Ovary (tissue), 9 donors: ENCODE results near the gene FLOT1. TPM values are rescaled to one million over a fixed set of nuclear protein-coding genes. Genes with fewer than 3 reads are reported as not detected.
"Not testable (repeated sequence)": the region's sequence is repeated elsewhere in the genome, so short reads cannot be mapped to it uniquely, and the experiment has no call there.

Source experiments
- DNase-seq, 5 donors: peaks; one replicate each; pipeline ENCODE4 v3.0.0-alpha.2; 2019 to 2020
- H3K27ac ChIP-seq, 2 donors: fragments of 200-600 bp; one replicate each; pipeline versions ENCODE4 v1.5.1 to v1.8.0; 2019 to 2022
- H3K27me3 ChIP-seq: fragments of 200-600 bp; one replicate; pipeline ENCODE4 v1.8.0; 2022
- H3K36me3 ChIP-seq: fragments of 200-600 bp; sonication (generic); one replicate; pipeline ENCODE4 v1.5.1; 2019
- H3K4me1 ChIP-seq: one replicate; pipeline ENCODE4 v1.8.1; 2013; ENCODE audit warnings: mild to moderate bottlenecking, moderate library complexity; ENCODE audit not compliant: insufficient read depth
- H3K4me3 ChIP-seq: fragments of 200-600 bp; sonication (generic); one replicate; pipeline ENCODE4 v1.5.1; 2017
- H3K9me3 ChIP-seq, 2 donors: fragments of 200-600 bp in 1 of 2; sonication (generic) in 1 of 2; one replicate each; pipeline versions ENCODE4 v1.5.1 to v1.8.1; 2013 to 2019; ENCODE audit warnings: mild to moderate bottlenecking in 1 of 2, moderate library complexity in 1 of 2
- EP300 ChIP-seq: sonication (generic); formaldehyde crosslinking; IDR thresholded peaks from one replicate; pipeline ENCODE4 v1.6.1; 2017; ENCODE audit warnings: antibody characterized with exemption
- POLR2A ChIP-seq: fragments of 450-650 bp; IDR thresholded peaks from one replicate; pipeline ENCODE4 v1.6.1; 2017; ENCODE audit warnings: antibody characterized with exemption, mild to moderate bottlenecking, moderate library complexity
- WGBS, 3 donors: extraction: QIAGEN DNeasy Blood & Tissue Kit in 1 of 3; methylation state at CpG; one replicate each; pipeline versions ENCODE4 v1.1.5 to v1.1.7; 2013 to 2017; 5-methylcytosine and 5-hydroxymethylcytosine counted together
- intact Hi-C, 4 donors: fragments of 100-400 bp; cut with DNase I; formaldehyde crosslinking; loops; one replicate each; pipeline versions ENCODE4 v1.11.0 to v1.15.1; 2022 to 2023
- polyA plus RNA-seq, 2 donors: library from polyadenylated mRNA; stranded (reverse); fragments of 200-250 nt in 1 of 2; fragments of 350-450 nt in 1 of 2; fragmentation: Illumina TruSeq in 1 of 2; extraction: RNeasy Lipid Tissue Mini Kit (QIAGEN cat#74804) in 1 of 2; gene quantifications; one replicate each; pipeline ENCODE4 v1.2.3, GENCODE V29; 2013 to 2014
- total RNA-seq, 7 donors: library from RNA; depleted of rRNA in 2 of 7; stranded (reverse); fragments of >200 nt in 2 of 7; fragmentation: NEBNext Ultra II Directional in 3 of 7; extraction: Animal tissue kit (Norgen Biotek cat#: 25700) in 3 of 7; gene quantifications; one replicate each; pipeline versions ENCODE4 v1.1.0 to v1.2.4, GENCODE V29; 2016 to 2023
- TF ChIP-seq, protein P1 (sequence below), 3 donors: fragments of 450-650 bp in 2 of 3; fragments of 200-600 bp in 1 of 3; IDR thresholded peaks; one replicate each; pipeline versions ENCODE4 v1.5.1 to v1.8.0; 2016 to 2022; ENCODE audit warnings: antibody characterized with exemption in 3 of 3, mild to moderate bottlenecking in 1 of 3
- donor health status: DM: no; HTN: no; CAD: no; lungs with moderate emphysema.
- donor health status: DM: no; HTN: no; CAD: no.
- donor health status: Bipolar disorder and iron deficiency.
- donor health status: DM: yes; HTN: yes; CAD: no.
- donor health status: DM: no; HTN: no; CAD: no.
- donor health status: DM: yes; HTN: yes; CAD: no.

The FLOT1 gene
- total and polyA plus RNA-seq, 9 donors: 64.1 to 180 (median 124) TPM

DNA sequence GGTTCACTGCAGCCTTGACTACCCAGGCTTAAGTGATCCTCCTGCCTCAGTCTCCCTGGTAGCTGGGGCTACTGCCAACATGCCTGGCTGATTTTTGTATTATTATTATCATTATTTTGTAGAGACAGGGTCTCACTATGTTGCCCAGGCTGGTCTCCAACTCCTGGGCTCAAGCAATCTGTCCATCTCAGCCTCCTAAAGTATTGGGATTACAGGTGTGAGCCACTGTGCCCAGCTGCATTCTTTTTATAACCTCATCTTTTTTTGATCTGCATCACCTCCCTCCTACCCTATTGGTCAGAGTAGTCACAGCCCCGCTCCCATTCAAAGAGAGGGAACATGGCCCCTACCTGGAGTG, 25.4 kb upstream of the FLOT1 start:
- no peak overlapping the region for H3K27ac ChIP-seq
- intact Hi-C loops: no loop called here

DNA sequence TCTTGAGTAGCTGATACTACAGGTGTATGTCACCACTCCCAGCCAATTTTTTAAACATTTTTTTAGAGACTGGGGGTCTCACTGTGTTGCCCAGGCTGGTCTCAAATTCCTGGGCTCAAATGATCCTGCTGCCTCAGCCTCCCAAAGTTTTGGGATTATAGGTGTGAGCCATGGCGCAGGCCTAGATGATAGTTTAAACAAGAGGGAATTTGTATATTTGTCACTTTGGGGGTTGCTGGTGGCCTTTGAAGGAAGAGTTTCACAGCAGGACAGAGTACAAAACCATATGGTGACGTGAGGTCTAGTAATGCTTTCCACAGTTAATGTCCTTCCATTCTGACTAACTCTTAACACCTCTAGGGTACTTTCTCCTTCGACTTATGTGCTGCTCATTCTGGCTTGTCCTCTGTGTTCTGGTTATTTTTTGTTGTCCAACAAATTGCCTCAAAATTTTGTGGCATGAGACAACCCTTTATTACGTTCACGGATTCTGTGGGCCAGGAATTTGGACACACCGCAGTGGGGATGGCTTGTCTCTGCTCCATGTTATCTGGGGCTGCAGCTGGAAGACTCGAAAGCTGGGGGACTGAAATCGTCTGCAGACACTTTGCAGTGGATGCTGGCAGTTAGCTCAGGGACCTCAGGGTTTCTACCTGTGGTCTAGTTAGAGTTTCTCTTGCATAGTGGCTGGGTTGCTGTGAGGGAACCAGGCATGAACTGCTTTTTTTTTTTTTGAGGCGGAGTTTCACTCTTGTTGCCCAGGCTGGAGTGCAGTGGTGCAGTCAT, 24.9 kb upstream of the FLOT1 start:
- intact Hi-C loops: no loop called here
- TF ChIP-seq EP300 (no peak), POLR2A (no peak)
- TF ChIP-seq, protein P1, sequence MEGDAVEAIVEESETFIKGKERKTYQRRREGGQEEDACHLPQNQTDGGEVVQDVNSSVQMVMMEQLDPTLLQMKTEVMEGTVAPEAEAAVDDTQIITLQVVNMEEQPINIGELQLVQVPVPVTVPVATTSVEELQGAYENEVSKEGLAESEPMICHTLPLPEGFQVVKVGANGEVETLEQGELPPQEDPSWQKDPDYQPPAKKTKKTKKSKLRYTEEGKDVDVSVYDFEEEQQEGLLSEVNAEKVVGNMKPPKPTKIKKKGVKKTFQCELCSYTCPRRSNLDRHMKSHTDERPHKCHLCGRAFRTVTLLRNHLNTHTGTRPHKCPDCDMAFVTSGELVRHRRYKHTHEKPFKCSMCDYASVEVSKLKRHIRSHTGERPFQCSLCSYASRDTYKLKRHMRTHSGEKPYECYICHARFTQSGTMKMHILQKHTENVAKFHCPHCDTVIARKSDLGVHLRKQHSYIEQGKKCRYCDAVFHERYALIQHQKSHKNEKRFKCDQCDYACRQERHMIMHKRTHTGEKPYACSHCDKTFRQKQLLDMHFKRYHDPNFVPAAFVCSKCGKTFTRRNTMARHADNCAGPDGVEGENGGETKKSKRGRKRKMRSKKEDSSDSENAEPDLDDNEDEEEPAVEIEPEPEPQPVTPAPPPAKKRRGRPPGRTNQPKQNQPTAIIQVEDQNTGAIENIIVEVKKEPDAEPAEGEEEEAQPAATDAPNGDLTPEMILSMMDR (IDR thresholded peaks at IDR 0.05): no peak
- no peak for DNase-seq
- no peaks in the 10 kb centered on the region for H3K36me3 ChIP-seq
- peaks cover 3% of the 10 kb centered on the region for H3K4me1 ChIP-seq
- H3K27ac ChIP-seq: no peak overlapping the region
- H3K9me3 ChIP-seq: no peaks in the 10 kb centered on the region
- H3K27me3 ChIP-seq: no peaks in the 10 kb centered on the region
- 84 to 86% (median 84%) methylated on average over 9 of the region's 9 CpGs for WGBS, 3 donors
- no peak overlapping the region for H3K4me3 ChIP-seq

More for the DNA sequence above, 25.4 kb upstream of the FLOT1 start:
- no peaks in the 10 kb centered on the region for H3K9me3 ChIP-seq
- H3K4me1 ChIP-seq: peaks cover 3% of the 10 kb centered on the region
- no peaks in the 10 kb centered on the region for H3K27me3 ChIP-seq
- H3K36me3 ChIP-seq: no peaks in the 10 kb centered on the region
- TF ChIP-seq POLR2A: no peak
- TF ChIP-seq EP300: no peak
- TF ChIP-seq, protein P1 (IDR thresholded peaks at IDR 0.05): no peak
- H3K4me3 ChIP-seq: no peak overlapping the region
- 97 to 100% (median 100%) methylated on average over 1 of the region's 1 CpG for WGBS, 3 donors
- no peak for DNase-seq

DNA sequence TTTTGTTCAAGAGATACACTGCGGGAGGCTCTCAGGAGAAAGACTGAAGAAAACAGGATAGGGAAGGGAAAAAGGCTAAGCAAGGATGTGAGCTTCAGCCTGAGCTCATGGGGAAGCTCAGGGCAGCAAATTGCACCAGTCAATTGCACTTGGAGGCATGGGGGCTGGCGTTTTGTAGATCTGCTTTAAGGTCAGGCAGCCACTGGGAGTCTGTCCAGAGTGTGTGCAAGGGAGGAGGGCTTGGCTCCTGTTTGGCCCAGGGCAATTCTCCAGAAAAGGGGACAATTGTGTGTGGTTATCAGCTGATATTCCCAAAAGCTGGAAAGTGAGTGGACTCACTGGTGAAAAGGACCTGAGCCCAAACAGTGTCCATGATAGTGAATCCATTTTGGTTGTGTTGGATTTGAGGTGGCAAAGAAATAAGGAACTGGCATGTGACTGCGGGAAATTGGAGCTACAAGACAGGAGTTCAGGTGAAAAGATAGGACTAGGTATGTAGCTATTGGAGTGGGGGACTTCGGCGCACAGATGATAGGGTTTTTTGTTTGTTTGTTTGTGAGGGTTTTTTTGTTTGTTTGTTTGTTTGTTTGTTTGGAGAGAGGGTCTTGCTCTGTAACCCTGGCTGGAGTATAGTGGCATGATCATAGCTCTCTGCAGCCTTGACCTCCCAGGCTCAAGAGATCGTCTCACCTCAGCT, 24.1 kb upstream of the FLOT1 start:
- Histone ChIP-seq H3K27me3 (no peaks in the 10 kb centered on the region), H3K27ac (no peak overlapping the region), H3K4me3 (no peak overlapping the region), H3K36me3 (no peaks in the 10 kb centered on the region), H3K9me3 (no peaks in the 10 kb centered on the region), H3K4me1 (peaks cover 3% of the 10 kb centered on the region)
- 81 to 86% (median 83%) methylated on average over 6 of the region's 6 CpGs for WGBS, 3 donors
- intact Hi-C loops: no loop called here
- DNase-seq: no peak
- TF ChIP-seq, protein P1 (IDR thresholded peaks at IDR 0.05): no peak
- TF ChIP-seq EP300 (no peak), POLR2A (no peak)

DNA sequence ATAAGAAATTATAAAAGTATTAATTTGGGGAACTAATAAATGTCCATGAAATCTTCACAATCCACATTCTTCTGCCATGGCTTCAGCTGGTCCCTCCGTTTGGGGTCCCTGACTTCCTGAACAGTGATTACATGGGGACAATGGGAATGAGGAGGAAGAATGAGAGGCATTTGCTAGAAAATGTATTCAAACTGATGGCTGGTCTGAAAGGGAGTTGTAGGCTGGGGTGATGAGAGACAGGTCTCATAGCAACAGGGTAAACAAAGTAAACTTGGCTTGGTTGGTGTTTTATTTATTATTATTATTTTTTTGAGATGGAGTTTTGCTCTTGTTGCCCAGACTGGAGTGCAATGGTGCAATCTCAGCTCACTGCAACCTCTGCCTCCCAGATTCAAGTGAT, 23.0 kb upstream of the FLOT1 start:
- DNase-seq, H3K36me3 ChIP-seq, H3K4me1 ChIP-seq, H3K27ac ChIP-seq, intact Hi-C loops, H3K27me3 ChIP-seq, H3K9me3 ChIP-seq, H3K4me3 ChIP-seq: not testable (repeated sequence)
- 54 to 76% (median 71%) methylated on average over 1 of the region's 1 CpG for WGBS, 3 donors

DNA sequence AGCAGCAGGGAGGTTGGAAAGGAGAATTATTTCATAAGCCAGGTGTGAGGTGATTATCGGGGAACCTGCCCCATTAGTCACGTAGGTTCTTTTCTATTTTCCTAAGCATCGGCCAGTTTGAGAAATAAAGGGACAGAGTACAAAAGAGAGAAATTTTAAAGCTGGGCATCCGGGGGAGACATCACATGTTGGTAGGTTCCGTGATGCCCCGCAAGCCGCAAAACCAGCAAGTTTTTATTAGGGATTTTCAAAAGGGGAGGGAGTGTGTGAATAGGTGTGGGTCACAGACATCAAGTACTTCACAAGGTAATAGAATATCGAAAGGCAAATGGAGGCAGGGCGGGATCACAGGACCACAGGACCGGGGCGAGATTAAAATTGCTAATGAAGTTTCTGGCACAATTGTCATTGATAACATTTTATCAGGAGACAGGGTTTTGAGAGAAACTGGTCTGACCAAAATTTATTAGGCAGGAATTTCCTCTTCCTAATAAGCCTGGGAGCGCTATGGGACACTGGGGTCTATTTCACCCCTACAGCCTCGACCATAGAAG, 22.1 kb upstream of the FLOT1 start:
- H3K27me3 ChIP-seq, H3K9me3 ChIP-seq, DNase-seq, H3K27ac ChIP-seq, H3K36me3 ChIP-seq, H3K4me3 ChIP-seq, intact Hi-C loops, H3K4me1 ChIP-seq: not testable (repeated sequence)
- WGBS, 3 donors: 68 to 78% (median 76%) methylated on average over 13 of the region's 13 CpGs
